OCI-LY3 (cell line): ENCODE measurements around the gene MYO1G.

Source experiments
- H2AFZ ChIP-seq: fragments of 200-600, 300-600 bp; shearing (Covaris generic); 2 replicates; pipeline ENCODE4 v1.6.0; 2014; ENCODE audit warnings: antibody characterized with exemption, low read depth, low read length
- H3K27ac ChIP-seq: fragments of 200-600, 300-600 bp; sonication (generic); 2 replicates; pipeline ENCODE4 v1.5.1; 2014; ENCODE audit warnings: mild to moderate bottlenecking, low read length, moderate library complexity, mixed read lengths
- H3K27me3 ChIP-seq: fragments of 200-600, 300-600 bp; sonication (generic); 2 replicates; pipeline ENCODE4 v1.6.1; 2014; ENCODE audit warnings: low read depth, low read length, mixed read lengths
- H3K36me3 ChIP-seq: fragments of 200-600, 300-600 bp; sonication (generic); replicated peaks from 2 replicates; pipeline ENCODE3; 2014; ENCODE audit warnings: low read depth, low read length, mixed read lengths
- H3K4me1 ChIP-seq: fragments of 300-600, 200-600 bp; sonication (generic); 2 replicates; pipeline ENCODE4 v1.6.1; 2014; ENCODE audit warnings: low read length, mixed read lengths
- H3K4me2 ChIP-seq: fragments of 200-600, 300-600 bp; sonication (generic); 2 replicates; pipeline ENCODE4 v1.6.1; 2014; ENCODE audit warnings: low read length, mixed read lengths
- H3K4me3 ChIP-seq: fragments of 300-600, 200-600 bp; sonication (generic); 2 replicates; pipeline ENCODE4 v1.5.1; 2014; ENCODE audit warnings: antibody characterized with exemption, mild to moderate bottlenecking, low read length, moderate library complexity
- H3K79me2 ChIP-seq: fragments of 300-600, 200-600 bp; shearing (Covaris generic); 2 replicates; pipeline ENCODE4 v1.6.1; 2014; ENCODE audit warnings: mild to moderate bottlenecking, low read length, mixed read lengths
- H3K9ac ChIP-seq: fragments of 300-600, 200-600 bp; shearing (Covaris generic); 2 replicates; pipeline ENCODE4 v1.6.0; 2014; ENCODE audit warnings: mild to moderate bottlenecking, low read length, moderate library complexity
- H3K9me3 ChIP-seq: fragments of 200-600, 300-600 bp; shearing (Covaris generic); 2 replicates; pipeline ENCODE4 v1.6.1; 2014; ENCODE audit warnings: low read length, mixed read lengths; ENCODE audit not compliant: insufficient read depth
- H4K20me1 ChIP-seq: fragments of 200-600, 300-600 bp; sonication (generic); 2 replicates; pipeline ENCODE4 v1.6.1; 2016; ENCODE audit warnings: low read length, mixed read lengths; ENCODE audit not compliant: insufficient read depth
- CTCF ChIP-seq: fragments of 200-600, 300-600 bp; sonication (generic); IDR thresholded peaks from 2 replicates; pipeline ENCODE4 v1.5.1; 2014; ENCODE audit warnings: antibody characterized with exemption, low read length, low read depth
- EZH2phosphoT487 ChIP-seq: fragments of 200-600 bp; shearing (Covaris generic); IDR thresholded peaks from 2 replicates; pipeline ENCODE4 v1.6.1; 2018; ENCODE audit warnings: antibody characterized with exemption, mixed run types, low read depth

MYO1G gene

GRCh38 chr7:44999245-45000092, 20.7 kb upstream of the MYO1G start:
- Histone ChIP-seq H3K9me3 (peaks cover 3% of the 10 kb centered on the region), H3K4me3 (peak overlapping the region; percentile 95), H3K36me3 (peaks cover under 1% of the 10 kb centered on the region), H3K9ac (peak overlapping the region; percentile 94), H3K27ac (peak overlapping the region; percentile 74), H3K4me1 (peaks cover 32% of the 10 kb centered on the region), H3K27me3 (no peaks in the 10 kb centered on the region), H4K20me1 (peaks cover 17% of the 10 kb centered on the region), H3K4me2 (peak overlapping the region; percentile 93), H3K79me2 (peaks cover 34% of the 10 kb centered on the region), H2AFZ (peak overlapping the region; percentile 98)
- no peak for TF ChIP-seq CTCF
- no peak for TF ChIP-seq EZH2phosphoT487

- H2AFZ ChIP-seq, result no peak overlapping the region
- H3K4me2 ChIP-seq, result peak overlapping the region; percentile 93
- peaks cover 38% of the 10 kb centered on the region for H3K4me1 ChIP-seq
- peaks cover 5% of the 10 kb centered on the region for H3K36me3 ChIP-seq
- no peak overlapping the region for H3K27ac ChIP-seq
- H3K4me3 ChIP-seq, result peak overlapping the region; percentile 95
- H3K9ac ChIP-seq, result no peak overlapping the region
- peaks cover 17% of the 10 kb centered on the region for H4K20me1 ChIP-seq
- peaks cover 30% of the 10 kb centered on the region for H3K79me2 ChIP-seq
- TF ChIP-seq CTCF, result no peak
- no peak for TF ChIP-seq EZH2phosphoT487
- no peaks in the 10 kb centered on the region for H3K27me3 ChIP-seq
- peaks cover 9% of the 10 kb centered on the region for H3K9me3 ChIP-seq
Observed at GRCh38 chr7:44998153-44998871, 19.5 kb upstream of the MYO1G start.

- peak overlapping the region; percentile 91 for H3K27ac ChIP-seq
- peaks cover 31% of the 10 kb centered on the region for H3K4me1 ChIP-seq
- TF ChIP-seq CTCF (no peak), EZH2phosphoT487 (no peak)
- H3K9me3 ChIP-seq, result peaks cover 9% of the 10 kb centered on the region
- peak overlapping the region; percentile 77 for H3K4me2 ChIP-seq
- H3K9ac ChIP-seq, result peak overlapping the region; percentile 61; the same call in 1 of the 2 replicates
- H3K36me3 ChIP-seq, result peaks cover 5% of the 10 kb centered on the region
- H3K79me2 ChIP-seq, result peaks cover 5% of the 10 kb centered on the region
- H2AFZ ChIP-seq, result no peak overlapping the region
- H3K27me3 ChIP-seq, result no peaks in the 10 kb centered on the region
- peak overlapping the region; percentile 61 for H3K4me3 ChIP-seq
- H4K20me1 ChIP-seq, result no peaks in the 10 kb centered on the region
Observed at GRCh38 chr7:44995555-44996493, 17.0 kb upstream of the MYO1G start.
